Stomach (tissue), 4 donors: ENCODE data around the gene FLRT2.
A peak's percentile ranks its signal among the peaks of the same experiment; 100 is the strongest.

Experiments
- EP300 ChIP-seq: sonication (generic); formaldehyde crosslinking; IDR thresholded peaks from one replicate; pipeline ENCODE4 v1.6.1; 2017; ENCODE audit warnings: antibody characterized with exemption
- POLR2A ChIP-seq, 4 donors: fragments of 450-650 bp; IDR thresholded peaks; one replicate each; pipeline ENCODE4 v1.6.1; 2016; ENCODE audit warnings: antibody characterized with exemption in 4 of 4, control low read depth in 2 of 4, mild to moderate bottlenecking in 1 of 4, moderate library complexity in 1 of 4
- POLR2AphosphoS5 ChIP-seq, 3 donors: sonication (generic); formaldehyde crosslinking; IDR thresholded peaks; one replicate each; pipeline ENCODE4 v1.6.1; 2016; ENCODE audit warnings: antibody characterized with exemption in 3 of 3
- TF ChIP-seq, protein P1 (sequence below), 7 experiments: fragments of 450-650 bp in 4 of 7; fragments of 200-600 bp in 3 of 7; sonication (generic) in 3 of 7; IDR thresholded peaks; one replicate each; pipeline ENCODE4 v1.5.1; 2016 to 2019; ENCODE audit warnings: antibody characterized with exemption in 7 of 7, control low read depth in 2 of 7, mild to moderate bottlenecking in 1 of 7

DNA sequence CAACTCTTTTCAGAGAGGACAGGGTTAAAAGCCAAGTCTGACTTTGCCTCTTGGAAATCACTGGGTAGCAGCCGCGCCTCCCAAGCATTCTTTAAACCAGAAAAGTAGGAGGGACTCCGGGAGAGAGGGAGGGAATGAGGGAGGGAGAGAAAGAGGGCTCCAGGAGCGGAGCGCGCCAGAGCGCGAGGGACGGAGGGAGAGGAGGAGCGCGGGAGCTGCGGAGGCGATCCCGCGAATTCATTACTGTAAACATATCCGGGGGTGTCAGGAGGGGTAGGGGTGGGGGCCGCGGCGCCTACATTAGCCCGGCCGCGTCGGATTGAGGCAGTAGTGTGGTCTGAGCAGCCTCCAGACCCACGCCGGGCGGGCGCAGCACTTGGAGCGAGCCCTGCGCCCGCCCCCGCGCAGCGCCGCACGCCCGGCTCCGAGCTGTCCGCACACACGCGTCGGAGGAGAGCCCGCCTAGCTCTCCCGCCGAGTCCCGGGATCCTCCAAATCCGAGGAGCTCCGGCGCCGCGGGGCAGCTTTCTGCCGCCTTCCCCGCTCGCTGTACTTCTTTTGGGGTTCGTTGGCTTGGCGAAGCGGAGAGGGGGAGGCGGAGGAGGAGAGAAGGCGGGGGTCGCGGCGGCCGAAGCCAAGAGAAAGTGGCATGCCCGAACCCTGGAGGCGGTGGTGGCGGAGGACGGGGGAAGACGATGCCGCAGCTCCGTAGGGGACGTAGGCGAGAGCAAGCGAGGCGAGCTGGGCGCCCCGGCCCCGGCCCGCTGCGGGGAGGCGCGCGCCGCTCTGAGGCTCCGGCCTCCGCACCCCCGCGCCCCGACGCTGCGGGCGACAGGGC, 3.3 kb downstream of the FLRT2 start:
- no peak for TF ChIP-seq POLR2A (IDR thresholded peaks at IDR 0.05)
- TF ChIP-seq, protein P1, sequence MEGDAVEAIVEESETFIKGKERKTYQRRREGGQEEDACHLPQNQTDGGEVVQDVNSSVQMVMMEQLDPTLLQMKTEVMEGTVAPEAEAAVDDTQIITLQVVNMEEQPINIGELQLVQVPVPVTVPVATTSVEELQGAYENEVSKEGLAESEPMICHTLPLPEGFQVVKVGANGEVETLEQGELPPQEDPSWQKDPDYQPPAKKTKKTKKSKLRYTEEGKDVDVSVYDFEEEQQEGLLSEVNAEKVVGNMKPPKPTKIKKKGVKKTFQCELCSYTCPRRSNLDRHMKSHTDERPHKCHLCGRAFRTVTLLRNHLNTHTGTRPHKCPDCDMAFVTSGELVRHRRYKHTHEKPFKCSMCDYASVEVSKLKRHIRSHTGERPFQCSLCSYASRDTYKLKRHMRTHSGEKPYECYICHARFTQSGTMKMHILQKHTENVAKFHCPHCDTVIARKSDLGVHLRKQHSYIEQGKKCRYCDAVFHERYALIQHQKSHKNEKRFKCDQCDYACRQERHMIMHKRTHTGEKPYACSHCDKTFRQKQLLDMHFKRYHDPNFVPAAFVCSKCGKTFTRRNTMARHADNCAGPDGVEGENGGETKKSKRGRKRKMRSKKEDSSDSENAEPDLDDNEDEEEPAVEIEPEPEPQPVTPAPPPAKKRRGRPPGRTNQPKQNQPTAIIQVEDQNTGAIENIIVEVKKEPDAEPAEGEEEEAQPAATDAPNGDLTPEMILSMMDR (IDR thresholded peaks at IDR 0.05): no peak
- TF ChIP-seq POLR2AphosphoS5 (IDR thresholded peaks at IDR 0.05): peak; percentile 30 to 37 (median 36)
- no peak for TF ChIP-seq EP300
